Ureter (tissue), 1 donor: ENCODE data around the gene ANO3. TPM values are rescaled to one million over a fixed set of nuclear protein-coding genes. Genes with fewer than 3 reads are reported as not detected.

ENCODE experiments used
- DNase-seq: peaks from one replicate; pipeline ENCODE4 v3.0.0-alpha.2; 2020; ENCODE audit warnings: low spot score
- total RNA-seq: library from RNA; stranded (reverse); gene quantifications from one replicate; pipeline ENCODE4 v1.2.4, GENCODE V29; 2023
- donor health status: DM: yes; HTN: yes; CAD: no.

The ANO3 gene
- total RNA-seq, 1 donor from 2014 or later, result 0.55 TPM

DNA sequence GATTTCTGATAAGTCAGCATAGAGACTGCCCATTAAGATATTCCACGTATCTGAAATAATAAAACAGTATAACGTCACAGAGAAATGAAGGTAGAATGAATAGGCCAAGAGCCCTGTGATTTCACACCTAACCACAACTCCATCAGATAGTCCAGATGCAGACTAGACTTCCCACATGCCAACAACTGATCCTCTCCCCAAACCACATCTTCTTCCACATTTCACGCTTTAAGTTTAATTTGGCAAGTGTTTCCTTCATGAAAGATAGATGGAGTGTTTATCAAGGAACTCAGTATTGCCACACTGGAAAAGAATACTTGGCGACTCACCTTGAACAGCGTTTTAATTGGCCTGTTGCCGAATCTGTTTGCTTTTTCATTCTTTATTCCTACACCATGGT lies 158.6 kb downstream of the ANO3 start:
- DNase-seq, result no peak

- DNase-seq, result no peak
These were observed 161.7 kb downstream of the ANO3 start for GRCh38 chr11:26493616-26494015.

DNA sequence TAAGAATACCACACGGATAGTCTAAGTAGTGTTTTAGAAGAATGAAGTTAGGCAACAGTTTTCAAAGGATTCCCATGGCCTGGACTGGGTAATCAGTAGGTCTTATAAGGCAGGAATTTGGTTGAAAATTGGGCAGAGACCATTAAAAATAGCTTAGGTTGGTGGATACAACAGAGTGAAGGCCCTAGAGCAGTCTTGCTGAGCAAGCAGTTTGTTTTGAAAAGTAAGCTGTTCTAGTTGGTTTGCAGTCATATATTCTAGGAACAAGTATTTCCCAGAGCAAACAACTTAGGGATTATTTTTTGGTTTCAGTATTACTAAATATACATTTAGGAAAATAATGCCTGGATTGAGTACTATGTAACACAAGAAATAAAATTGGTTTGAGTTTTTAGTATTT lies 175.3 kb downstream of the ANO3 start:
- DNase-seq, result no peak

GRCh38 chr11:26510164-26510563 lies 178.2 kb downstream of the ANO3 start:
- no peak for DNase-seq

DNA sequence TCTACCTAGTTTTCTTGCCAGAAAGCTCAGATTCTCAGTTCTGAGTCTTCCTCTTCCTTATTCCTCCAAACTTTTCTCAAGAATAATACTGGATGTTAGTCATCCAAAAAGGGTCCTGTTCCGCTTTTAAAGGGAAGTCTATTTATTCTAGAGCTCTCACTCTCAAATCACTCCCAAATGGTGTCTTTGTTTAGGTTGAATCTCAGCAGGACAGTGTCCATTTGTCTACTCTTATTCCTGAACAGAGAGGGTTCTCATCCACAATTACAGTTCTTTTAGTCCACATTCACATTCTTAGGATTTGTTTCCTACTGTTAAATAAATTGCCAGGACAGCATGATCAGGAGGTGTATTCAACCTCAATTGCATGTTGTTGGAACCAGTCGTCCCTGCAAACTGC lies 178.8 kb downstream of the ANO3 start:
- no peak for DNase-seq

DNA sequence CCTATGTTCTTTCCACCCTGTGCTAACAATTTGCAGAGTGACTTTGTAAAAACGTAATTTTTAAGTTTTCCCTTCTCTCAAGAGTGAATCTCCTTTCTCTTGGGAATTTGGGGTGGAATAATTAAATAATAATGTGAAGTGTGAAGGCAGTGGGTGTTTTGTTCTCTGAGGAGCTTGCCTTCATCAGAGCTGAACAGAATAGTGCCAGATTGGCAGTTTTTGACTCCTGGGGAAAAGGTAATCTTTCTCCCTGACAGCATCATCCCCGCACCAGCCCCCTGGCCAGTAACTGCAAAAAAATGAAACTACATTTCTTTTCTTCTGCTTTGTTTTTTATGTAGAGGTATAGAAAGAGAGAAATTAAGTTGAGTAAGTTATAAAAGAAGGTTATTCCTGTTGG lies 180.3 kb downstream of the ANO3 start:
- DNase-seq, result no peak

DNA sequence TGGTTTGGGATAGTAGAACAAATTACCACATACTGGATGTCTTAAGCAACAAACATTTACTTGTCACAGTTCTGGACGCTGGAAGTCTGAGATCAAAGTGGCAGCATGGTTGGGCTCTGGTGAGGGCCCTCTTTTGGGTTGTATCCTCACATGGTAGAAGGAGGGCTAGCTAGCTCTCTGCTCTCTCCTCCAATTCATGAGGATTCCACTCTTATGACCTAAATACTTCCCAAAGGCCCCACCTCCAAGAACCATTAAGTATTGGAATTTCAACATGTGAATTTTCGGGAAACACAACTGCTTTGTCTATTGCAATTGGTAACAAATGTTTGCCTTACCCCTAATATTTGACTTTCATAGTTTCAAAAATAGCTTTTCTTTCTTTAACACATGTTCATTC lies 187.5 kb downstream of the ANO3 start:
- no peak for DNase-seq

DNA sequence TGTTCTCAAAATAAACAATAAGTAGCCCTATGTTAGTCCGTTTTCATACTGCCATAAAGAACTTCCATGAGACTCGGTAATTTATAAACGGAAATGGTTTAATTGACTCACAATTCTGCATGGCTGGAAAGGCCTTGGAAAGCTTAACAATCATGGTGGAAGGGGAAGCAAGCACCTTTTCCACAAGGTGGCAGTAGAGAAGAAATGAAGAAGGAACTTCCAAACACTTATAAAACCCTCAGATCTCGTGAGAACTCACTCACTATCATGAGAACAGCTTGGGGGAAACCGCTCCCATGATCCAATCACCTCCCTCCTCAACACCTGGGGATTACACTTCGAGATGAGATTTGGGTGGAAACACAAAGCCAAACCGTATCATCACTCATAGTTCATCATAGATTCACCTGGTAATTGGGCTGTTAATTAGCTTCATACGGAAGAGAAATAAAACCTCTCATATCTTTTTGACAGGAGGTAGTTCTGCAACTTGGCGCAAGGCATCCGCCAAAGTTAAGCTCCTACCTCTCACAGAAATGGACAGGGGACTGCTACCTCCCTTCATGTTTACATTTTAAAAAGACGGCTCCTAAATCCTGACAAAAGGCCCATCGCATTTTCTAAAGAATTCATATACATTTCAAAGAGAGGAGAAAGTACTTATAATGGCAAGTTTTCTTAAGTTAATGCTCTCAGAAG lies 191.1 kb downstream of the ANO3 start:
- no peak for DNase-seq

DNA sequence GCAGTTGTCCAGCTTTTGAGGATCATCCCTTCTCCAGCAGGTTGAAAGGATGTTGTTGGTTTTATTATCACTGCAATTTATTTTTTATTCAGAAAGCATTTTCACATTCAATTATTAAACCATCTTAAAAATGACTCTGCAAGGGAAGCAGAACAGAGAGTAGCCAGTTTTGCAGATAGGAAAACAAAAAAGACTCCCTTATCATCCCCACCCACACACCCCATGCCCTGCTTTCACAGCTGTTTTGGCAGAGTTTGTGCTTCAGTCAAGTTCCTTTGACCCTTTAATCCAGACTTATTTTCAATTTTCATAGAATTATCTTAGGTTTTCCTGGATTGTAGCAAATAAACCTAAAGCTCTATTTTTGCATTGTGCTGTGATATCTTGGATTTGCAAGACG lies 195.8 kb downstream of the ANO3 start:
- no peak for DNase-seq

GRCh38 chr11:26537341-26537740 lies 205.4 kb downstream of the ANO3 start:
- DNase-seq, result no peak

DNA sequence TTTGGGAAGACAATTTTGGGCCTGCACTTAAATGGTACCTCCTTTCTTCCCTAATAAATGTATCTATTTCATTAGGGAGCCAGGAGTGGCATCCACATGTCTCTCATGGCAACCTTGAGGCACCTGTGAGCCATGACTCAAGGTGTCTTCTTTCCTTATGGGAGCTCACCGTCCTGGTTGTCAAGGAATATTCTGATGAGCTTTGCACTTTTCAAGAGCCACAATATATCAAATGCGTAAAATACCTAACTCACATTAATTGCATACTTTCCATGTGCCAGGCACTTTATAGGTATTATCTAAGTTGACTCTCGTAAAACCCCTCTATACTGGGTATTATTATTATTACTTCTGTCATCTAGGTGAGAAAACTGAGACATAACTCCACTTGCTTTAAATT lies 207.6 kb downstream of the ANO3 start:
- no peak for DNase-seq

- DNase-seq, result no peak
These were observed 209.9 kb downstream of the ANO3 start for GRCh38 chr11:26541870-26542269.

- DNase-seq, result no peak
These were observed 217.2 kb downstream of the ANO3 start for GRCh38 chr11:26549176-26549575.

DNA sequence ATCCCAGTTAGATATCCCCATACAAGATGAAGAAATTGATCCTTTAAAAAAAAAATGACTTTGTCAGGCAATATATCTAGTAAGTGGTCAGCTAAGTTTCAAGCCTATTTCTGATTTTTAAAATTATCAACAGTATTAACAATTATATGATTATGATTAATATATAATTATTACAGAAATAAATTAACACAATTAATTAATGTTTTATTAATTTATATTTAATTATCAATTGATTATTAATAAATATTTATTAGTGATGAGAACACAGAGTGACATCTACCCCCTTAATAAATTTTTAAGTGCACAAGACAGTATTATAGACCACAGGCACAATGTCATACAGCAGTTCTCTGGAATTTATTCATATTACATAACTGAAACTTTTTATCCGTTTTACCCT lies 218.1 kb downstream of the ANO3 start:
- no peak for DNase-seq

DNA sequence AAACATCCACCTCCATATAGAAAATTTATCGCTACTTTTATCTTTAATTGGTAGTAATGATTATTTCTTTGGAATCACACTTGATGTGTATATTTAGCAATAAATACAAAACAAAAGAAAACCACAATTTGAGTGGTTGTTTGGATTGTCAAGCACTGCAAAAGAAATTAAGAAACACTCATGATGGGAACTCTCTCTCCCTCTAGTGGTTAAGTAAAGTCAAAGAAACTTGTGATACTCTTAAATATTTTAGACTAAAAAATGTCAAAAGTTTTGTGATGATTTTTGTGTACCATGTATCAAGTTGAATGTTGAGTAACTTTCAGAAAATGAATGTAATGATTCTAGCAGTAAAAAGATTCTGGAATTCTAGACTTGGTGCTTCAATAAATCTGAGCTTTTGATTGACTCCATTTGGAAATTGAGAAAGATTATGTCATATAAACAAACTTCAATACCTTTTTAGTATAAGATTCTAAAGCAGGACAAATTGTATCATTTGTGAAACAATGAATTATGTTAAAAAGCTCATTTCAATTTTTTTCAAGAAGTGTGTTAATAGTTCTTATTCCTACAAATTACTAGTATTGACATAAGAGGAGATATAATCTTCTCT lies 219.4 kb downstream of the ANO3 start:
- DNase-seq, result no peak

DNA sequence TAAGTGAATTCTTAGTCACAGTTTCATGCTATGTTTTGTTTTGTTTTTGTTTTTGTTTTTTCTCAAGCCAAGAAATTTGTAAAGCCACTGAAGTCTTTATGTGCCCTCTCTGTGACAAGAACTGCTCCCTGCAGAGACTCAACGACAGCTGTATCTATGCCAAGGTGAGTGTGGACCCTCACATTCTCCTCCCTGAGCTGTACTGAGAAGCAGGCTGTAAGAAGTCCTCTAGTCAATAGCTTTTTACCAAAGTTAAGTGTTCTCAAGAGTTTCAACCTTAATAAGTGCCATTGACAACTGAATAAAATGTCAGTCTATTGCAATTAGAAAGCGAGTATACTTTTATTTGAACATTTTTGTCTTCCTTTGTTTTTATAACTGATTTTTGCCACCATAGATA lies 221.3 kb downstream of the ANO3 start:
- DNase-seq, result no peak

DNA sequence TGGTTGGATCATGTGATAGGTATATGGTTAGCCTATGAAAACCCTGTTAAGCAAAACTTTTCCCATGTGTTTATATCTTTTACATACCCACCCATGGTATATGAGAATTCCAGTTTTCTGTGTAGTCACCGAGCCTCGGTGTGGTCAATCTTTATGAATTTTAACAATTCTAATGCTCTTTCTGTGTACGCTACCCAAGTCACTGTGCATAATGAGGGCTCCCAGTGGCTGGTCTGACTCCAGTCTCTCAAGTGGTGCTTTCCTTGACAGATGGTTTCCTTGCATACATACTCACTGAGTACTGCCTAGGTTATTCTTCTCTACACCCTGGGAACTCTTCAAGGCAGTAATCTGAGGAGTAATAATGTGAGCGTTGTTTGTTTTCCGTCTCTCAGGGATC lies 222.5 kb downstream of the ANO3 start:
- no peak for DNase-seq

DNA sequence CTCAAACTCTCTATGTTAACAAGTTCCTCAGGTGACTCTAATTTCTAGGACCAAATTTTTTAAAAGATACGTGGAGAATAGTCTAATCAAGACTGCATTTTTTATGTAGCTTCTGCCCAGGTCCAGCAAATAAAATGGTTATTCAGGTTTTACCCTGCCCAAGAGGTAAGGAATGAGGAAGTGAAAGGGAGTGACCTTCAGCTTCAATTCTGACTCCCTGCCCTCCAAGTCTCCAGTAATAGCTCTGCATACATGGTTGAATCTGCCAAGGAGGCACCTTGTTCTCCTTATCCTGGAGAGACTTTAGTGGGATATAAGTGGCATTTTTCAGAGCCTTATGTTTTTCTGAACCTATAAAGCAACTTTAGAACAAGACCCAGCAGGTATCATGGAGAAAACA lies 224.7 kb downstream of the ANO3 start:
- peak; percentile 41 for DNase-seq

GRCh38 chr11:26557666-26558065 lies 225.7 kb downstream of the ANO3 start:
- no peak for DNase-seq

DNA sequence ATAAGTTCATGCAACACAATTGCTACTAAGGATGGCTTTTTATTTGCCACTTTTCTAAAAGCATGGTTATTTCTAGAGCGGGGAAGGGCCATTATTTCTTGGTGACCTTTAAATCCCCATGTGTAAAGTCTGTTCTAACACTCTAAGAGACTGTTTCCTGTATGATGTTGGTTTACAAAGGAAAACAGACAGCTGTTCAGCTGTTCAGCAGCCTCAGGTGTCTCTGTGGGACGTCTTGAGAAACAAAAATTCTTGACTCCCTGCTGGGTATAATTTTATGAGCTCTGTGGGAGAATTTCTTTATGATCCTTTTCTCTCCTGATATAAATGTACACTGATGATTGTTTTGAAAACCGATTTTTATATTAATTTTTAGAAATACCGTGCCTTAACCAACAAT lies 226.3 kb downstream of the ANO3 start:
- DNase-seq, result no peak

DNA sequence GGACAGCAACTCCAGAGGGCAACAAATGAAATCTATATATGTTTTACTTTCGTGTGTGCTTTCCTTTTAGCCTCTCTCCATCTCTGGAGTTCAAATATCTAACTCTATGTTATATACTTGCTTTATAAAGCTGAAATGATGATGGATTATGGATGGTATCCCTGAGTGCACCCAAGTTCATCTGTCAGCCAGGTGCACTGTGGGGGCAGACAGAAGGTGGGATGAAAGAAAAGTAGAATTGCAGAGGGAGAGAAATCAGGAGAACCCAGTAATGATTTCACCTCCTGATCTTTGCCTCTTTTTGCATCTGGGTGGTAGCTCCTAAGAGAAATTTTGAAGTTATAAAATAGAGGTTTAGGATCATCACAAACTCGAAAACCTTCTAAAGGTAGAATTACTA lies 237.7 kb downstream of the ANO3 start:
- no peak for DNase-seq

GRCh38 chr11:26571861-26572654 lies 240.1 kb downstream of the ANO3 start, which contains the start of gene MUC15:
TSS of gene MUC15 (minus strand) at chr11:26572263. CDS start at chr11:26567094, 5,169 bp downstream.
- peak; percentile 45 for DNase-seq
